Osteoblast (primary cell): Measurements from ENCODE around the gene ZDHHC11B. TPM values are rescaled to one million over a fixed set of nuclear protein-coding genes. Genes with fewer than 3 reads are reported as not detected.
"Not testable (repeated sequence)": the region's sequence is repeated elsewhere in the genome, so short reads cannot be mapped to it uniquely, and the experiment has no call there.

ENCODE experiments used
- DNase-seq: peaks from one replicate; pipeline ENCODE4 v3.0.0; 2011; ENCODE audit warnings: low spot score, mixed read lengths; ENCODE audit not compliant: insufficient read length; ENCODE audit errors: missing footprints
- H2AFZ ChIP-seq: 2 replicates; pipeline ENCODE4 v1.6.0; 2011; ENCODE audit warnings: mild to moderate bottlenecking, low read length
- H3K27ac ChIP-seq: 2 replicates; pipeline ENCODE4 v1.5.1; 2011; ENCODE audit warnings: mild to moderate bottlenecking, low read depth, low read length, moderate library complexity
- H3K27me3 ChIP-seq: 2 replicates; pipeline ENCODE4 v1.6.0; 2012; ENCODE audit warnings: mild to moderate bottlenecking, control low read depth, inconsistent platforms, low read length, moderate library complexity; ENCODE audit not compliant: insufficient read depth
- H3K36me3 ChIP-seq: 2 replicates; pipeline ENCODE4 v1.5.1; 2011; ENCODE audit warnings: mild to moderate bottlenecking, low read length, control low read depth, moderate library complexity; ENCODE audit not compliant: insufficient read depth
- H3K4me1 ChIP-seq: 2 replicates; pipeline ENCODE4 v1.5.1; 2011; ENCODE audit warnings: mild to moderate bottlenecking, low read length, control low read depth, moderate library complexity; ENCODE audit not compliant: insufficient read depth
- H3K4me2 ChIP-seq: 2 replicates; pipeline ENCODE4 v1.6.0; 2011; ENCODE audit warnings: mild to moderate bottlenecking, low read length; ENCODE audit not compliant: insufficient read depth
- H3K4me3 ChIP-seq: fragments of 200-600 bp; sonication (generic); 3 replicates; pipeline ENCODE4 v1.5.1; 2012; ENCODE audit warnings: mild to moderate bottlenecking, low read length, inconsistent platforms; ENCODE audit not compliant: insufficient read depth
- H3K79me2 ChIP-seq: 2 replicates; pipeline ENCODE4 v1.6.0; 2012; ENCODE audit warnings: mild to moderate bottlenecking, low read length, control low read depth, inconsistent platforms; ENCODE audit not compliant: insufficient read depth
- H3K9me3 ChIP-seq: 2 replicates; pipeline ENCODE4 v1.5.1; 2011; ENCODE audit warnings: low read depth, low read length, control low read depth
- H4K20me1 ChIP-seq: 2 replicates; pipeline ENCODE4 v1.6.0; 2012; ENCODE audit warnings: mild to moderate bottlenecking, low read length, control low read depth; ENCODE audit not compliant: insufficient read depth
- CTCF ChIP-seq: IDR thresholded peaks from 2 replicates; pipeline ENCODE4 v1.5.1; 2011; ENCODE audit warnings: mild to moderate bottlenecking, low read depth, low read length, moderate library complexity; ENCODE audit errors: extremely low read depth
- total RNA-seq: library from RNA; depleted of rRNA; stranded (reverse); fragments of >200 nt; gene quantifications from 2 replicates; pipeline ENCODE4 v1.2.3, GENCODE V29; 2012

ZDHHC11B gene
- total RNA-seq, 1 donor = not detected

- Histone ChIP-seq H3K9me3 (no peaks in the 10 kb centered on the region), H3K27ac (no peak overlapping the region), H3K4me2 (no peak overlapping the region), H3K4me3 (no peak overlapping the region), H3K27me3 (no peaks in the 10 kb centered on the region), H3K36me3 (no peaks in the 10 kb centered on the region), H3K79me2 (no peaks in the 10 kb centered on the region), H3K4me1 (no peaks in the 10 kb centered on the region), H4K20me1 (no peaks in the 10 kb centered on the region), H2AFZ (no peak overlapping the region)
- TF ChIP-seq CTCF = no peak
- peak; percentile 8 for DNase-seq
Observed at GRCh38 chr5:746258-746761, 38.2 kb downstream of the ZDHHC11B start.

- not testable (repeated sequence) for H3K27ac ChIP-seq, H3K9me3 ChIP-seq, H3K4me1 ChIP-seq, H3K4me3 ChIP-seq, H3K27me3 ChIP-seq, H4K20me1 ChIP-seq, H3K4me2 ChIP-seq, H2AFZ ChIP-seq, H3K79me2 ChIP-seq, H3K36me3 ChIP-seq
- peak; percentile 4 for DNase-seq
Observed at GRCh38 chr5:745272-746142, 39.0 kb downstream of the ZDHHC11B start.

GRCh38 chr5:743696-744404, 40.7 kb downstream of the ZDHHC11B start:
- not testable (repeated sequence) for H3K79me2 ChIP-seq

GRCh38 chr5:742276-742675, 42.3 kb downstream of the ZDHHC11B start:
- not testable (repeated sequence) for H3K36me3 ChIP-seq, DNase-seq, H3K27ac ChIP-seq, H3K9me3 ChIP-seq, H3K27me3 ChIP-seq, H2AFZ ChIP-seq, H4K20me1 ChIP-seq, H3K79me2 ChIP-seq, H3K4me1 ChIP-seq, H3K4me2 ChIP-seq, H3K4me3 ChIP-seq

More at GRCh38 chr5:743696-744404, 40.7 kb downstream of the ZDHHC11B start:
- H3K36me3 ChIP-seq, H3K4me1 ChIP-seq, H3K27me3 ChIP-seq, H3K4me2 ChIP-seq, H3K9me3 ChIP-seq, H3K27ac ChIP-seq, H4K20me1 ChIP-seq, H3K4me3 ChIP-seq, H2AFZ ChIP-seq: not testable (repeated sequence)
- peak; percentile 3 for DNase-seq

GRCh38 chr5:734145-734544, 50.4 kb downstream of the ZDHHC11B start:
- not testable (repeated sequence) for DNase-seq, H2AFZ ChIP-seq, H3K27me3 ChIP-seq, H3K9me3 ChIP-seq, H3K27ac ChIP-seq, H3K36me3 ChIP-seq, H3K4me3 ChIP-seq, H4K20me1 ChIP-seq, H3K4me1 ChIP-seq, H3K4me2 ChIP-seq, H3K79me2 ChIP-seq

GRCh38 chr5:732754-733454, 51.6 kb downstream of the ZDHHC11B start:
- H4K20me1 ChIP-seq, H3K4me1 ChIP-seq, H2AFZ ChIP-seq, DNase-seq, H3K27me3 ChIP-seq, H3K27ac ChIP-seq, H3K9me3 ChIP-seq, H3K36me3 ChIP-seq, H3K4me2 ChIP-seq, H3K79me2 ChIP-seq, H3K4me3 ChIP-seq: not testable (repeated sequence)

- not testable (repeated sequence) for H3K27me3 ChIP-seq, H2AFZ ChIP-seq, H3K79me2 ChIP-seq, H3K27ac ChIP-seq, H3K4me3 ChIP-seq, H3K9me3 ChIP-seq, H3K4me1 ChIP-seq, H3K36me3 ChIP-seq, DNase-seq, H4K20me1 ChIP-seq, H3K4me2 ChIP-seq
Observed at GRCh38 chr5:729225-729624, 55.3 kb downstream of the ZDHHC11B start.
